H9 (cell line): ENCODE measurements around the gene COX7A2L. TPM values are rescaled to one million over a fixed set of nuclear protein-coding genes. Genes with fewer than 3 reads are reported as not detected.

Experiments used
- DNase-seq: peaks from one replicate; pipeline ENCODE4 v3.0.0-alpha.2; 2017
- H2AFZ ChIP-seq: one replicate; pipeline ENCODE4 v1.6.1; 2013; ENCODE audit warnings: mild to moderate bottlenecking, low read length, control low read depth, moderate library complexity
- H2AK5ac ChIP-seq: 2 replicates; pipeline ENCODE4 v1.6.1; 2013; ENCODE audit warnings: low read length, control low read depth, mixed read lengths; ENCODE audit not compliant: insufficient read length
- H2BK120ac ChIP-seq: one replicate; pipeline ENCODE4 v1.6.1; 2013; ENCODE audit warnings: low read depth, mild to moderate bottlenecking, low read length, control low read depth, inconsistent platforms; ENCODE audit not compliant: poor library complexity, severe bottlenecking
- H2BK12ac ChIP-seq: 2 replicates; pipeline ENCODE4 v1.6.1; 2013; ENCODE audit warnings: low read length, control low read depth, mixed read lengths, low read depth; ENCODE audit not compliant: insufficient read length
- H2BK15ac ChIP-seq: 2 replicates; pipeline ENCODE4 v1.6.1; 2013; ENCODE audit warnings: low read depth, low read length, control low read depth
- H2BK20ac ChIP-seq: one replicate; pipeline ENCODE4 v1.6.1; 2013; ENCODE audit warnings: low read depth, mild to moderate bottlenecking, low read length, control low read depth, inconsistent platforms; ENCODE audit not compliant: poor library complexity, severe bottlenecking
- H2BK5ac ChIP-seq: 2 replicates; pipeline ENCODE4 v1.6.1; 2013; ENCODE audit warnings: low read length, control low read depth, mixed read lengths; ENCODE audit not compliant: insufficient read length
- H3K14ac ChIP-seq: 2 replicates; pipeline ENCODE4 v1.6.1; 2013; ENCODE audit warnings: low read length, control low read depth; ENCODE audit not compliant: insufficient read depth
- H3K18ac ChIP-seq: 2 replicates; pipeline ENCODE4 v1.6.1; 2013; ENCODE audit warnings: low read depth, mild to moderate bottlenecking, mixed read lengths, low read length, control low read depth; ENCODE audit not compliant: insufficient read length
- H3K23ac ChIP-seq: 2 replicates; pipeline ENCODE4 v1.6.1; 2013; ENCODE audit warnings: low read length, control low read depth, mixed read lengths, low read depth; ENCODE audit not compliant: insufficient read length
- H3K23me2 ChIP-seq: 2 replicates; pipeline ENCODE4 v1.6.1; 2013; ENCODE audit warnings: low read depth, mild to moderate bottlenecking, mixed read lengths, low read length, control low read depth; ENCODE audit not compliant: insufficient read length, poor library complexity, severe bottlenecking
- H3K27ac ChIP-seq: 2 replicates; pipeline ENCODE4 v1.5.1; 2013; ENCODE audit warnings: low read length, control low read depth, mixed read lengths, low read depth; ENCODE audit not compliant: insufficient read length
- H3K27me3 ChIP-seq: 2 replicates; pipeline ENCODE4 v1.6.1; 2013; ENCODE audit warnings: low read length, control low read depth, inconsistent platforms; ENCODE audit not compliant: insufficient read depth
- H3K4ac ChIP-seq: 2 replicates; pipeline ENCODE4 v1.6.1; 2013; ENCODE audit warnings: low read depth, mild to moderate bottlenecking, control low read depth, inconsistent platforms, low read length, moderate library complexity
- H3K4me1 ChIP-seq: 2 replicates; pipeline ENCODE4 v1.6.1; 2013; ENCODE audit warnings: low read length, control low read depth, inconsistent platforms; ENCODE audit not compliant: insufficient read depth
- H3K4me2 ChIP-seq: 2 replicates; pipeline ENCODE4 v1.6.1; 2013; ENCODE audit warnings: low read length, control low read depth, mixed read lengths; ENCODE audit not compliant: insufficient read length, insufficient read depth
- H3K56ac ChIP-seq: 2 replicates; pipeline ENCODE4 v1.6.1; 2013; ENCODE audit warnings: low read depth, mild to moderate bottlenecking, mixed read lengths, low read length, control low read depth; ENCODE audit not compliant: insufficient read length
- H3K79me1 ChIP-seq: 2 replicates; pipeline ENCODE4 v1.6.1; 2013; ENCODE audit warnings: low read depth, mild to moderate bottlenecking, moderate library complexity, low read length, control low read depth, inconsistent platforms; ENCODE audit not compliant: insufficient read depth, poor library complexity, severe bottlenecking
- H3K79me2 ChIP-seq: 2 replicates; pipeline ENCODE4 v1.6.1; 2013; ENCODE audit warnings: low read length, control low read depth, inconsistent platforms; ENCODE audit not compliant: insufficient read depth
- H3K9ac ChIP-seq: 2 replicates; pipeline ENCODE4 v1.6.1; 2013; ENCODE audit warnings: low read length, control low read depth, mixed read lengths; ENCODE audit not compliant: insufficient read length; ENCODE audit errors: extremely low read depth
- H3K9me3 ChIP-seq: one replicate; pipeline ENCODE4 v1.6.1; 2013; ENCODE audit warnings: low read depth, low read length, inconsistent platforms; ENCODE audit not compliant: control insufficient read depth
- H3T11ph ChIP-seq: one replicate; pipeline ENCODE4 v1.6.1; 2013; ENCODE audit warnings: mild to moderate bottlenecking, low read length, control low read depth, inconsistent platforms
- H4K20me1 ChIP-seq: one replicate; pipeline ENCODE4 v1.6.1; 2013; ENCODE audit not compliant: control insufficient read depth, insufficient read length, insufficient read depth
- H4K5ac ChIP-seq: 2 replicates; pipeline ENCODE4 v1.6.1; 2013; ENCODE audit warnings: low read depth, mild to moderate bottlenecking, mixed read lengths, low read length, control low read depth; ENCODE audit not compliant: insufficient read length
- H4K8ac ChIP-seq: replicated peaks from 2 replicates; pipeline ENCODE4 v1.6.1; 2013; ENCODE audit warnings: low read length, control low read depth, mixed read lengths, low read depth; ENCODE audit not compliant: insufficient read length
- H4K91ac ChIP-seq: 2 replicates; pipeline ENCODE4 v1.6.1; 2013; ENCODE audit warnings: low read depth, mild to moderate bottlenecking, moderate library complexity, mixed read lengths, low read length, control low read depth; ENCODE audit not compliant: insufficient read length
- H3K27ac Mint-ChIP-seq, 3 experiments: 2 replicates in 2 of 3; 3 replicates in 1 of 3; pipeline ENCODE4 v1.8.0; 2020 to 2021; ENCODE audit warnings: mixed read lengths in 3 of 3, mild to moderate bottlenecking in 1 of 3, moderate library complexity in 1 of 3
- H3K27me3 Mint-ChIP-seq: 2 replicates; pipeline ENCODE4 v1.8.0; 2021; ENCODE audit warnings: low read depth, mild to moderate bottlenecking, moderate library complexity, mixed read lengths
- H3K36me3 Mint-ChIP-seq, 3 experiments: 2 replicates in 2 of 3; 3 replicates in 1 of 3; pipeline ENCODE4 v1.8.0; 2020 to 2021; ENCODE audit warnings: low read depth in 3 of 3, mixed read lengths in 3 of 3; ENCODE audit not compliant: insufficient read depth in 1 of 3
- H3K4me1 Mint-ChIP-seq, 2 experiments: 2 replicates each; pipeline ENCODE4 v1.8.0; 2020; ENCODE audit warnings: mixed read lengths in 2 of 2
- H3K4me3 Mint-ChIP-seq, 2 experiments: 2 replicates in 1 of 2; 3 replicates in 1 of 2; pipeline ENCODE4 v1.8.0; 2020 to 2021; ENCODE audit warnings: mild to moderate bottlenecking in 2 of 2, mixed read lengths in 2 of 2, moderate library complexity in 1 of 2
- H3K9me3 Mint-ChIP-seq, 2 experiments: 2 replicates in 1 of 2; 3 replicates in 1 of 2; pipeline ENCODE4 v1.8.0; 2020; ENCODE audit warnings: mild to moderate bottlenecking in 2 of 2, mixed read lengths in 2 of 2, moderate library complexity in 1 of 2
- CTCF ChIP-seq: fragments of 200-600 bp; sonication (generic); conservative IDR thresholded peaks from 3 replicates; pipeline ENCODE4 v1.8.0; 2021; ENCODE audit warnings: antibody characterized with exemption, mild to moderate bottlenecking
- total RNA-seq: library from RNA; stranded (reverse); gene quantifications from 2 replicates; pipeline ENCODE4 v1.2.1, GENCODE V29; 2021

The COX7A2L gene
- total RNA-seq, 1 experiment from 2014 or later, result 102 TPM

GRCh38 chr2:42366411-42366810 is 5.4 kb upstream of the COX7A2L start:
- no peak overlapping the region for H3K27ac ChIP-seq
- H3K9ac ChIP-seq, result no peak overlapping the region
- no peak for DNase-seq
- no peaks in the 10 kb centered on the region for H3K9me3 ChIP-seq
- peaks cover 6% of the 10 kb centered on the region for H3K23me2 ChIP-seq
- no peak overlapping the region for H2BK20ac ChIP-seq
- no peaks in the 10 kb centered on the region for H3K9me3 Mint-ChIP-seq
- no peaks in the 10 kb centered on the region for H3K27me3 Mint-ChIP-seq
- no peaks in the 10 kb centered on the region for H3K36me3 Mint-ChIP-seq
- H3K4me1 Mint-ChIP-seq, result peaks cover 14 to 22% of the 10 kb centered on the region in 2 experiments
- no peak overlapping the region for H4K91ac ChIP-seq
- no peak overlapping the region for H2AFZ ChIP-seq
- H3K56ac ChIP-seq, result no peak overlapping the region
- H2AK5ac ChIP-seq, result no peak overlapping the region
- no peaks in the 10 kb centered on the region for H3K79me1 ChIP-seq
- no peak overlapping the region for H3K4ac ChIP-seq
- no peak overlapping the region for H3K14ac ChIP-seq
- H4K8ac ChIP-seq, result no peak overlapping the region
- no peak overlapping the region for H3K23ac ChIP-seq
- H4K5ac ChIP-seq, result no peak overlapping the region
- H2BK120ac ChIP-seq, result no peak overlapping the region
- 0 out of 2 replicates have a peak, but pooled peaks cover 2% of the 10 kb centered on the region for H3K4me1 ChIP-seq
- H3K18ac ChIP-seq, result no peak overlapping the region
- H4K20me1 ChIP-seq, result no peaks in the 10 kb centered on the region
- H2BK12ac ChIP-seq, result no peak overlapping the region
- no peak overlapping the region for H3K27ac Mint-ChIP-seq
- H3K27me3 ChIP-seq, result no peaks in the 10 kb centered on the region
- no peak overlapping the region for H3K4me3 Mint-ChIP-seq
- no peaks in the 10 kb centered on the region for H3K79me2 ChIP-seq
- no peak overlapping the region for H3T11ph ChIP-seq
- no peak overlapping the region for H2BK15ac ChIP-seq
- no peak overlapping the region for H3K4me2 ChIP-seq
- H2BK5ac ChIP-seq, result no peak overlapping the region
- no peak for TF ChIP-seq CTCF
